ENCODE results near the gene FAM163A. TPM values are rescaled to one million over a fixed set of nuclear protein-coding genes. Genes with fewer than 3 reads are reported as not detected.

Gene FAM163A
- total RNA-seq, 1 experiment from 2014 or later: not detected

GRCh38 chr1:179814546-179814838 lies 71.4 kb downstream of the FAM163A start:
- POLR2A ChIA-PET: interaction anchor here (0.9 kb wide), 1 partner anchor 68 kb away, joined by 4 read pairs; the partner anchor contains the start of gene TOR1AIP1
- Mint-ChIP-seq H3K27me3 (ENCODE audit: insufficient read depth, unreplicated experiment) (peaks cover 14% of the 10 kb centered on the region), H3K4me1 (ENCODE audit: low read depth, unreplicated experiment) (peaks cover 24% of the 10 kb centered on the region), H3K27ac (ENCODE audit: unreplicated experiment) (peak overlapping the region; percentile 85), H3K4me3 (ENCODE audit: unreplicated experiment) (peak overlapping the region; percentile 99), H3K9me3 (ENCODE audit: unreplicated experiment) (no peaks in the 10 kb centered on the region), H3K36me3 (ENCODE audit: insufficient read depth, unreplicated experiment) (no peaks in the 10 kb centered on the region)
- H3K9me3 ChIP-seq: no peaks in the 10 kb centered on the region
- no peaks in the 10 kb centered on the region for H3K4me1 ChIP-seq
- intact Hi-C loops (cut with micrococcal nuclease; ENCODE audit: unreplicated experiment): loop anchor here (1.0 to 10.0 kb wide), 4 partner anchors 37 to 560 kb away; no protein-coding TSS in a partner anchor
- CTCF ChIA-PET: interaction anchor here (0.6 to 2.8 kb wide), 31 partner anchors 8 to 1763 kb away, joined by 3 to 135 read pairs (median 5); partner anchors contain the start of gene TOR1AIP1
- no TSS peak for BruUV-seq (replicated peaks)
- peak overlapping the region; percentile 43 for H3K4me3 ChIP-seq (ENCODE audit: low read depth, low read length)
- H3K36me3 ChIP-seq (ENCODE audit: control insufficient read depth, insufficient read depth, low read length): no peaks in the 10 kb centered on the region
- H3K27me3 ChIP-seq (replicated peaks; ENCODE audit: control insufficient read depth, insufficient read depth, low read length): no peaks in the 10 kb centered on the region
- no peak for DNase-seq
- no peak for TF ChIP-seq CTCF (IDR thresholded peaks at IDR 0.05; ENCODE audit: insufficient read depth in 1 of 2, low read depth in 1 of 2, low read length in 1 of 2, severe bottlenecking in 1 of 2, unreplicated experiment in 1 of 2)

GRCh38 chr1:179815641-179816040 lies 72.5 kb downstream of the FAM163A start:
- H3K27me3 Mint-ChIP-seq (ENCODE audit: insufficient read depth, unreplicated experiment): peaks cover 8% of the 10 kb centered on the region
- peaks cover 24% of the 10 kb centered on the region for H3K4me1 Mint-ChIP-seq (ENCODE audit: low read depth, unreplicated experiment)
- CTCF ChIA-PET: interaction anchor here (0.5 to 2.8 kb wide), 17 partner anchors 8 to 363 kb away, joined by 3 to 135 read pairs (median 5); partner anchors contain the start of gene NPHS2
- TF ChIP-seq CTCF (IDR thresholded peaks at IDR 0.05; ENCODE audit: insufficient read depth in 1 of 2, low read depth in 1 of 2, low read length in 1 of 2, severe bottlenecking in 1 of 2, unreplicated experiment in 1 of 2): no peak
- H3K27ac Mint-ChIP-seq (ENCODE audit: unreplicated experiment): no peak overlapping the region
- Histone ChIP-seq H3K36me3 (ENCODE audit: control insufficient read depth, insufficient read depth, low read length) (no peaks in the 10 kb centered on the region), H3K9me3 (no peaks in the 10 kb centered on the region), H3K4me1 (no peaks in the 10 kb centered on the region), H3K4me3 (ENCODE audit: low read depth, low read length) (peak overlapping the region; percentile 43), H3K27me3 (replicated peaks; ENCODE audit: control insufficient read depth, insufficient read depth, low read length) (no peaks in the 10 kb centered on the region)
- no TSS peak for BruUV-seq (replicated peaks)
- POLR2A ChIA-PET: no interaction called here
- no peaks in the 10 kb centered on the region for H3K36me3 Mint-ChIP-seq (ENCODE audit: insufficient read depth, unreplicated experiment)
- intact Hi-C loops (cut with micrococcal nuclease; ENCODE audit: unreplicated experiment): loop anchor here (2.0 to 10.0 kb wide), 2 partner anchors 363 to 561 kb away; no protein-coding TSS in a partner anchor
- no peaks in the 10 kb centered on the region for H3K9me3 Mint-ChIP-seq (ENCODE audit: unreplicated experiment)
- DNase-seq: no peak
- peak overlapping the region; percentile 99 for H3K4me3 Mint-ChIP-seq (ENCODE audit: unreplicated experiment)

DNA sequence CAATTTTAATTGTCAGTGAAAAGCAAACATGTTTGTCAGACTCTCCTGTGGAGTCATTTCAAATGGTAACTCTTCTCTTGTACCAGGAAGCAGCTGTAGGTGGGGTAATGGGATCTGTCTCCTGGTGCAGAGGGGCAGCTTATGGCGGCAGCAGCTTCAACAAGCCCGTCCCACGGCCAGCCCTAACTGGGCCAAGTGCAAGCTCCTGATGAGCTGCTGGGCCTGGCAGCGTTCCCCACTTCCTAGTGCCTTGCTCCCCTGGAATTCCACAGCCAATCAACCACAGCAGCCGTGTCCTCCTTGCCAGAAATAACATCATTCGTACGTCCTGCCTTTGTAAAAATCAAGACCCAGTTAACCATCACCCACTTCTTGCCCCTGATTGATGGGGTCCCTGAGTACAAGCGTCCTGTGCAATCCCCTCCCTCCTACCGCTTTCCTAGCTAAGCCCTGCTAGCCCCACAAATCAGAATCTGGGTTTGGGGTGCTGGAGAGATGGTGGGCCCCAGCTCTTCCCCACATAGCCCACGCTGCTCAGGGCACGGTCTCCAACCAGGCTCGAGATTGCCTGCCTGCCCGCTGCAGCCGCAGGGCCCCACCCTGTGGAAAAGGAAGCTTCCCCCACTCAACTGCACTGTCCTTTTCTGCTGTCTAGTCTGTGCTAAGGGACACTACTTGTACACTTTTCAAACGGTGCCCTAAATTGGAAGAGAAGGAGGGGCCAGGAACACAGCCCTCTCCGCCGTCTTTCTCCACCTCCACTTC lies 73.3 kb downstream of the FAM163A start:
- H3K27ac Mint-ChIP-seq (ENCODE audit: unreplicated experiment): no peak overlapping the region
- POLR2A ChIA-PET: no interaction called here
- intact Hi-C loops (cut with micrococcal nuclease; ENCODE audit: unreplicated experiment): loop anchor here (10.0 kb wide), 1 partner anchor 562 kb away; no protein-coding TSS in a partner anchor

More for the DNA sequence above, 73.3 kb downstream of the FAM163A start:
- Mint-ChIP-seq H3K27me3 (ENCODE audit: insufficient read depth, unreplicated experiment) (peaks cover 4% of the 10 kb centered on the region), H3K4me1 (ENCODE audit: low read depth, unreplicated experiment) (peaks cover 24% of the 10 kb centered on the region), H3K36me3 (ENCODE audit: insufficient read depth, unreplicated experiment) (no peaks in the 10 kb centered on the region), H3K4me3 (ENCODE audit: unreplicated experiment) (peak overlapping the region; percentile 99), H3K9me3 (ENCODE audit: unreplicated experiment) (no peaks in the 10 kb centered on the region)
- Histone ChIP-seq H3K36me3 (ENCODE audit: control insufficient read depth, insufficient read depth, low read length) (no peaks in the 10 kb centered on the region), H3K27me3 (replicated peaks; ENCODE audit: control insufficient read depth, insufficient read depth, low read length) (no peaks in the 10 kb centered on the region), H3K9me3 (no peaks in the 10 kb centered on the region), H3K4me3 (ENCODE audit: low read depth, low read length) (no peak overlapping the region), H3K4me1 (no peaks in the 10 kb centered on the region)
- CTCF ChIA-PET: interaction anchor here (2.8 kb wide), 1 partner anchor 110 kb away, joined by 135 read pairs; no protein-coding TSS in a partner anchor
- no TSS peak for BruUV-seq (replicated peaks)
- TF ChIP-seq CTCF (IDR thresholded peaks at IDR 0.05; ENCODE audit: insufficient read depth in 1 of 2, low read depth in 1 of 2, low read length in 1 of 2, severe bottlenecking in 1 of 2, unreplicated experiment in 1 of 2): no peak
- no peak for DNase-seq
